Suppressor macrophage treated with lipopolysaccharide for 4 hours (primary cell): ENCODE data around the gene ATXN7L1.

Source experiments
- DNase-seq: peaks from one replicate; pipeline ENCODE4 v3.0.0-alpha.2; 2020

The ATXN7L1 gene

DNA sequence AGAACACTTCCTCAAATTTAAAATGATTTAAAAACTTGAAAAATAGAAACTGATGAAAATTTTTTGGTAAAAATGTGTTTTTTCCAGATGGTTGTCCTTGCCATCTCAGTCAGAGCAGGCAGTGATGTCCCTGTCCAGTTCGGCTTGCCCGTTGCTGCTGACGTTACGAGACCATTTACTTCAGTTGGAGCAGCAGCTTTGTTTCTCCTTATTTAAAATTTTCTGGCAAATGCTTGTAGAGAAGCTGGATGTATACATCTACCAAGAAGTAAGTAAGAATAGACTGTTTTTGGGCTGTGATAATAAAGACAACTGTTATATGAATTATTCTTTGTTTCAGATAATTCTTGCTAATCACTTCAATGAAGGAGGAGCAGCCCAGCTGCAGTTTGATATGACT lies 311.2 kb downstream of the ATXN7L1 start:
- no peak for DNase-seq

DNA sequence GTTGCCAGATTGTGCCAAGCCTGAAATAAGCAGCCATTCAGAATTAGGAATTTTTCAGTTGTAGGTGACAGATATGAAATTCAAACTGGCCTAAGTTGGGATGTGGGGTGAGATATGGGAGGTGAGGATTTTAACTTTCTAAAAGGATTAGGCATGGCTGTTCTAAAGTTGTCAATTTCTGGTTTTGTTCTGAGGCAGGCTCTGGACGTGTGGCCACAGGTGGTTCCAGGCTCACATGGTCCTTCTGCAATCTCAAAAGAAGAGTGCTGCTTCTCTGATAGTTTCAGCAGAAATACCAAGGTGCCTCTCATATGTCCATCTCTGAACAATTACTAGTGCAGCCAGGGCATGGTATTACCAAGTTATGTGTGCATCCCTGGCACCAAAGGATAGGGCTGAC lies 316.5 kb downstream of the ATXN7L1 start:
- no peak for DNase-seq
